ENCODE results near the gene CPA5.
A peak's percentile ranks its signal among the peaks of the same experiment; 100 is the strongest.

CPA5 gene

DNA sequence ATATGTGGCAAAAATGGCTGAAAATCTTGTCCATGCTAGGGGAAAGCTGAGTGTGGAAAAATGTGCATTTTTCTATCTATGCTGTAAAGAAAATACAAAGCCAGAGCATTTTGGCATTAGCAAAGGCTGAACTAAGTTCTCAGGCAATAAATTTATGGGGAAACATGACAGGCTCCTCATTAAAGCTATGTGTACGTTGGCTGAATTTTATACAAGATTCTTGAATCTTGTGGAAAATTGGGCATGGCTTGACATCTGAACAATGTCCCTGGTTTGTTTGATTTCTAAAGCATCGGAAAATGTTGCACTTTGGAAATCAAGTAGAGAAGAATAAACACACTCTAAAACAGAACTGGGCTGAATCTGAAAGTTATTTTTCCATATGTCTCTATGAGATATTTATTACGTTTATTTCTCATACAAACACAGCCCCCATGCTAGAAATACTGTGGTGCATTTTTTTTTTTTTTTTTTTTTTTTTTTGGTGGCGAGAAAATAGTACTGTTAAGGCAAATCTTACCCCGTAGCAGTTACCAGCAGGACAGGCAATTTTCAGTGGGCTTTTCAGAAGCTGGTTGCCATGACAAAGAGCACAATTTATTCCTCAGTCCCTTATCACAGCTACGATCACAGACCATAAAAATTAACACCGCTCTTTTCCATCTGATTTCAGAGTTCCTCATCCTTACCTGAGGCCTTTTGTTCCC is 52.6 kb downstream of the CPA5 start:
- no peak for DNase-seq (ENCODE audit: low read depth)

DNA sequence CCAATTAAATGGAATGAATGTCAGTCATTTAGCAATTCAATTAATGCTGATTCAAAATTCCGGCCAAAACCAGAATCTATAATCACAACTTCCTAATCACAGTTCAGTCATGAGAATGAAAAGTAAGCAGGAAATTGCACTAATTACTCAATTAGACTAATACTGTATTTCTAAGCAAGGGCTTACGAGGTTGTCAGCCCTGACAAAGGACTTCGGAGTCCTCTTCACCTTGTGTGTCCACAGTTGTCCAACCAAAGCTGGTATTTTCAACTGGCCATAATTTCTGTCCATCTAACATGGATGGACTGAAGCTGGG is 53.1 kb downstream of the CPA5 start:
- DNase-seq (ENCODE audit: low read depth), result no peak

DNA sequence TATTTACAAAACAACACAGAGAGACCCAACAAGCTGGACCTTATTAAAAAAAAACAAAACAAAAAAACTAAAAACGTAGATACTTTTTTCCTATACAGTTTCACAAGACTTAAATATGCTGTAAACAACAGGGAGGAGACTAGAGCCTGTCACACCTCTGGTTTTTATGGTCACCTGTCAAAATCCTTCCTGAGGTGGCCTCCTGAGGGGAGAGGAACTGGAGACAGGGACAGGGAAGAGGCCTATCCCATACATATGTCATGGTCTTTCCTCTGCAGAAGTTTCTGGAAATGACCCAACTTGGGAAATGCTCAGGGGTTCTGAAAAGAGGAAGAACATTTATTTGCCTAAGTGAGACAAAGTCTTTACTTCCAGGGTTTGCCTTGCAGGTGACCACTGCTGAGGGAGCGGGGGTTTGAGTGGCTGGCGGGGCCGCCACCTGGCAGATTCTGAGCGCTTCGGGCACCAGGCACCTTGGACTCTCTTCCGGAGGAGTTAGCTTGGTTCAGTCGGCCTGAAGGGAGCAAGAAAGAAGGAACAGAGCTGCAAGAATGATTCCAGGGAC is 54.0 kb downstream of the CPA5 start:
- no peak for DNase-seq (ENCODE audit: low read depth)

- DNase-seq (ENCODE audit: low read depth), result peak; percentile 95
Measured at GRCh38 chr7:130400120-130400572, 55.5 kb downstream of the CPA5 start.

- no peak for DNase-seq (ENCODE audit: low read depth)
Measured at GRCh38 chr7:130401101-130401500, 56.5 kb downstream of the CPA5 start.

GRCh38 chr7:130401578-130401977 is 57.0 kb downstream of the CPA5 start:
- no peak for DNase-seq (ENCODE audit: low read depth)

DNA sequence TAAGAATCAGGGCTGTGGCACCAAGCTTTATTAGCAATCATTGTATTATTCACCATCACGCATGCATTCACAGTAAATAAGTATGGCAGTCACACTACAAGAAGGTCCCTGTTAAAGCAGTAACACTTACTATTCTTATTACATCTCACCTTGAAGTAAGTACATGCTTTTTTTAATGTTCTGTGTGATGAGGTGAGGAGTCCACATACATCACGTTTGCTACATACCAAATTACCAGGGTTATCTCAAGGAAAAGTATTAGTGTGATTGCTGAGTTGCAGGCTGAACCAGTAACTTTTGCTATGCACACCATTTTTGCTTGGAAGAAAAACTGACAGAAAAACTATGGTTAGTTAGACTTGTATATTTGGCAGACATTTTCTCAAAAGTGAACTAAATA is 60.4 kb downstream of the CPA5 start:
- no peak for DNase-seq (ENCODE audit: low read depth)

DNA sequence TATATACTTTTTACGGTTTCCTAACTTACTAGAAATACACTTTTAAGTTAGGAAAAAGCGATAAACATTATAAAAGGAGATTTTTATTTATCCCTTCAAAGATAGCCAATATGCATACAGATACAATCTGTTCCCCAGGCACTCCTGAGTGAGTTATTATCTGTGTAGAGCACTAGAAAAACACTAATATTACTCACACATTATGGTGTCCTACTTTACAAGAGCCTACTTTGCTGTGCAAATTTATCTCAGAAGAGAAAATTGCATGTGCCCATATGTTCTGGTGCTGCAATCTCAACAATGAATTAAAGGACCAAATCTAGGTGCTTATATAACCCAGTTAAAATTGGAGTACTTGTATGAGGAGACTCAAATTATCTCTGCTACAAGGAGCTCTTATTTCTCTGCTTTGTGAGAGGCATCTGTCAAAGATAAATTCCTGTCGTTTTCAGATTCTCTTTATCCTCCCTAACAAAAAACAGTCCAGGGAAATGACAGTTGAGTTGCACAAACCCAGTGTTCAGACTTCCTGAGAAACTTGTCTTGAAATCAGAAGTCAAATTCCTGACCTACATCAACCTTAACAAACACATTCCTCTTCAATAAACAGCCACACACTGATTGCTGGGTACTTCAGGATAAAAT is 64.6 kb downstream of the CPA5 start:
- no peak for DNase-seq (ENCODE audit: low read depth)

- no peak for DNase-seq (ENCODE audit: low read depth)
Measured at GRCh38 chr7:130409712-130410072, 65.1 kb downstream of the CPA5 start.

DNA sequence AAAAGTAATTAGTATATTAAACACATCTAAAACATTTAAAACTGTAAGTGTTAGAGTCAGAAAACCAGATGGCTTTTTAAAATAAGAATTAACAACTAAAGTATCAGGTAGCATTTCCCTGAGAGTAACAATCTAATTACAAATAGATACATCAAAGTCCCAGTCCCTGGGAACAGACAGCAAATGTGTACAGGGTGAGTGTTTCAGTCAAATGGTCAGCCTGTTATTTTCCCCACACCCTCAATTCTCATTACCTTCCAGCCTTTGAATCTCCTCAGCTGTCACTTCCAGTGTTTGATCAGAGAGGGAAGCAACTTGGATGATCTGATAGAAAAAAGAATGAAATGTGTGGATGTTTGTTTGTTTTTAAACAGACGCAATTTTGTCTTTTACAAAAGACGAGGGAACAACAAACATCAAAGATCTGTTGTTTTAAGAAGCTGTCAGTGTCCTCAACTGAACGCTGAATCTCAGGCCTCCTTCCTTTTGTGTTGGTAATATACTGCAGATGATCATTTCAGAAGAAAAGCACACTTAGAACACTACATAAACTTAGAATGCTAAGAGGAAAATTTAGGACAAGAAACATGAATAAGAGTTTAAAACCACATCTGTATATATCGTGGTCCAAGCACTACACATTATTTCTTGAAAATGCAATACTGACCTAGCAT is 66.4 kb downstream of the CPA5 start:
- no peak for DNase-seq (ENCODE audit: low read depth)

DNA sequence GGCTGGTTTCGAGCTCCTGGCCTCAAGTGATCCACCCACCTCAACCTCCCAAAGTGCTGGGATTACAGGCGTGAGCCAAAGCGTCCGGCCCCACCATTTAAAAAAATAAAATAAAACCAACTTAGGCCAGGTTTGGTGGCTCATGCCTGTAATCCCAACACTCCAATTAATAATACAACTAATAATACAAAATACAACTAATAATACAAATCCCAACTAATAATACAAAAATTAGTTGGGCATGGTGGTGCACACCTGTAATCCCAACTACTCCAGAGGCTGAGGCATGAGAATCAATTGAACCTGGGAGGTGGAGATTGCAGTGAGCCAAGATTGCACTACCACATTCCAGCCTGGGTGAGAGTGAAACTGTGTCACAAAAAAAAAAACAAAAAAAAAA is 68.6 kb downstream of the CPA5 start:
- no peak for DNase-seq (ENCODE audit: low read depth)

GRCh38 chr7:130415006-130415405 is 70.4 kb downstream of the CPA5 start:
- no peak for DNase-seq (ENCODE audit: low read depth)

DNA sequence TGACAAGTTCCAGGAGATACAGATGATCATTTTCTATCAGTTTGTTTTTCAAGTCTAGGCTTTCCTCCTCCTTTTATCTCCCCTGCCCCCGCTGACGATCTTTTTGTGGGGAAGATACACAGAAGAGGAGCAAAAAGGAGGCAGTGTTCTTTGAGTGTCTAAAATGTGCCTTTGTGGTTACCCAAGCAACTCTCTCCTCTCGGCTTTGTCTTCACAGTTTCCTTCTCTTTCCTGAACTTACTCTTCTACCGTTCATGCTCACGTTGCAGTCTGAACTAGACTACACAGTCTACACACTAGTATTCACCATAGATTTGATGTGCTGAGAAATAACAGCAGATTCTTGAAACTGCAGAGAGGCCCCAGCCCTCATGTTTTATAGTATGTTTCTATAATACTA is 72.6 kb downstream of the CPA5 start:
- no peak for DNase-seq (ENCODE audit: low read depth)

DNA sequence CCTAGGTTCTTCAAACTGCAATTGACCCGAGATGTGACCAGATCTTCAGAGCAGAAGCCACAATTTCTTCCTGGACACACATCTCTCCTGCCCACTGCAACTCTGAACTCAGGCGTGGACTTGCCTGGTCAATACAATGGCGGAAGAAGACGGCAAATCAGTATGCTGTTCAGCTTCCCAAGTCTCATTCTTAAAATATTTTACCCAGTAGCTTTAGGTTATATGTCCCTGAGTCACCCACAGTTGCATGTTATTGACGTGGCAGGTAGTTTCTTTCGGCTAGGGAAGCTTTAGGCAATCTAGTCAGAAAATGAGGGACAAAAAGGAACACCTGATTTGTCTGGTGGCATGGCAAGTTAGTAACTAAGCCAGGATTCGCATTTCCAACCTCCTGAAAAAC is 73.7 kb downstream of the CPA5 start:
- no peak for DNase-seq (ENCODE audit: low read depth)
